H1 (cell line): ENCODE measurements around the gene MCEE. TPM values are rescaled to one million over a fixed set of nuclear protein-coding genes. Genes with fewer than 3 reads are reported as not detected.

Source experiments
- CTCF ChIA-PET: fragments of 300-600 bp; sonication (Branson Sonifier 250); formaldehyde crosslinking; loops from one replicate; lab custom pipeline; 2021; ENCODE audit not compliant: partially characterized antibody; lab: Charles Lee
- POLR2A ChIA-PET: fragments of 300-600 bp; sonication (Branson Sonifier 250); formaldehyde crosslinking; loops from one replicate; lab custom pipeline; 2021; ENCODE audit warnings: inconsistent platforms; ENCODE audit not compliant: partially characterized antibody; lab: Charles Lee
- DNase-seq, 2 experiments: peaks; one replicate each; pipeline versions ENCODE4 v3.0.0 to v3.0.0-alpha.2; 2010 to 2022; ENCODE audit warnings: low spot score in 2 of 2, low read depth in 1 of 2, mixed read lengths in 1 of 2
- FAIRE-seq: peaks from 2 replicates; lab custom pipeline; 2011; peaks lifted over from hg19 to GRCh38; lab: Jason Lieb, UNC
- H2AFZ ChIP-seq: 2 replicates; pipeline ENCODE4 v1.8.1; 2012; ENCODE audit warnings: low read length, inconsistent platforms
- H2AK5ac ChIP-seq: 2 replicates; pipeline ENCODE4 v1.6.1; 2013; ENCODE audit warnings: low read depth, low read length
- H2BK120ac ChIP-seq: replicated peaks from 2 replicates; pipeline ENCODE3; 2013; ENCODE audit warnings: low read depth, low read length, inconsistent platforms
- H2BK12ac ChIP-seq: 2 replicates; pipeline ENCODE4 v1.6.1; 2013; ENCODE audit warnings: low read depth, low read length
- H2BK15ac ChIP-seq: 2 replicates; pipeline ENCODE4 v1.6.1; 2013; ENCODE audit warnings: low read length
- H2BK20ac ChIP-seq: 2 replicates; pipeline ENCODE4 v1.6.1; 2013; ENCODE audit warnings: low read length
- H2BK5ac ChIP-seq: 2 replicates; pipeline ENCODE4 v1.6.1; 2013; ENCODE audit warnings: low read depth, low read length
- H3K14ac ChIP-seq: 2 replicates; pipeline ENCODE4 v1.6.1; 2013; ENCODE audit warnings: inconsistent platforms; ENCODE audit not compliant: insufficient read length
- H3K18ac ChIP-seq: 2 replicates; pipeline ENCODE4 v1.6.1; 2013; ENCODE audit warnings: low read length; ENCODE audit errors: extremely low read depth
- H3K23ac ChIP-seq: 2 replicates; pipeline ENCODE4 v1.6.1; 2013; ENCODE audit warnings: inconsistent platforms; ENCODE audit not compliant: insufficient read length
- H3K23me2 ChIP-seq: 2 replicates; pipeline ENCODE4 v1.6.1; 2013; ENCODE audit warnings: low read depth, low read length
- H3K27ac ChIP-seq: 2 replicates; pipeline ENCODE4 v1.6.1; 2011; ENCODE audit warnings: low read depth, low read length, inconsistent platforms
- H3K27me3 ChIP-seq, 4 experiments: replicated peaks in 1 of 4; 1 replicate in 1 of 4; 2 replicates in 3 of 4; pipeline versions ENCODE4 v1.6.1 to v1.8.1; 2011 to 2013; ENCODE audit warnings: low read length in 3 of 4, mild to moderate bottlenecking in 3 of 4, inconsistent platforms in 2 of 4, mixed read lengths in 2 of 4, moderate library complexity in 1 of 4; ENCODE audit not compliant: control insufficient read depth in 3 of 4, insufficient read depth in 3 of 4; ENCODE audit errors: extremely low read depth in 1 of 4
- H3K36me3 ChIP-seq, 4 experiments: 2 replicates each; pipeline versions ENCODE4 v1.6.1 to v1.8.1; 2011 to 2013; ENCODE audit warnings: mild to moderate bottlenecking in 4 of 4, low read length in 3 of 4, moderate library complexity in 2 of 4, control low read depth in 1 of 4, inconsistent platforms in 1 of 4; ENCODE audit not compliant: insufficient read depth in 4 of 4, control insufficient read depth in 2 of 4
- H3K4ac ChIP-seq: replicated peaks from 2 replicates; pipeline ENCODE3; 2013; ENCODE audit warnings: low read length, low read depth, mixed read lengths, inconsistent platforms; ENCODE audit not compliant: insufficient read length
- H3K4me1 ChIP-seq, 4 experiments: replicated peaks in 1 of 4; 1 replicate in 1 of 4; 2 replicates in 3 of 4; pipeline versions ENCODE4 v1.6.1 to v1.8.1; 2011 to 2013; ENCODE audit warnings: low read length in 3 of 4, inconsistent platforms in 2 of 4, mixed read lengths in 1 of 4; ENCODE audit not compliant: insufficient read depth in 4 of 4, control insufficient read depth in 3 of 4
- H3K4me2 ChIP-seq, 2 experiments: 2 replicates each; pipeline versions ENCODE4 v1.6.1 to v1.8.1; 2011 to 2013; ENCODE audit warnings: low read depth in 2 of 2, low read length in 2 of 2, control low read depth in 1 of 2, inconsistent platforms in 1 of 2, mild to moderate bottlenecking in 1 of 2; ENCODE audit not compliant: insufficient read depth in 1 of 2
- H3K4me3 ChIP-seq, 4 experiments: fragments of 200-600, 300-600 bp in 1 of 4; sonication (generic), shearing (Covaris generic), sonication (Bioruptor Twin) in 1 of 4; 2 replicates each; pipeline versions ENCODE4 v1.5.1 to v1.8.1; 2011 to 2016; ENCODE audit warnings: low read length in 4 of 4, low read depth in 3 of 4, control low read depth in 2 of 4, inconsistent platforms in 2 of 4, mild to moderate bottlenecking in 2 of 4, mixed read lengths in 1 of 4, moderate library complexity in 1 of 4; ENCODE audit not compliant: insufficient read depth in 2 of 4; ENCODE audit errors: extremely low read depth in 1 of 4
- H3K56ac ChIP-seq: replicated peaks from 2 replicates; pipeline ENCODE3; 2013; ENCODE audit warnings: low read depth, mild to moderate bottlenecking, mixed read lengths, low read length, inconsistent platforms; ENCODE audit not compliant: insufficient read length
- H3K79me1 ChIP-seq: 2 replicates; pipeline ENCODE4 v1.6.1; 2013; ENCODE audit warnings: low read depth, low read length, control low read depth
- H3K79me2 ChIP-seq, 2 experiments: 2 replicates each; pipeline versions ENCODE4 v1.6.1 to v1.8.1; 2012 to 2013; ENCODE audit warnings: low read length in 2 of 2, mild to moderate bottlenecking in 2 of 2, inconsistent platforms in 1 of 2; ENCODE audit not compliant: insufficient read depth in 2 of 2, control insufficient read depth in 1 of 2
- H3K9ac ChIP-seq, 4 experiments: replicated peaks in 1 of 4; 1 replicate in 1 of 4; 2 replicates in 3 of 4; pipeline versions ENCODE4 v1.6.1 to v1.8.1; 2011 to 2013; ENCODE audit warnings: low read depth in 3 of 4, low read length in 3 of 4, control low read depth in 2 of 4, mild to moderate bottlenecking in 2 of 4, moderate library complexity in 2 of 4, inconsistent platforms in 1 of 4; ENCODE audit errors: extremely low read depth in 1 of 4
- H3K9me3 ChIP-seq, 2 experiments: 2 replicates each; pipeline versions ENCODE4 v1.6.1 to v1.8.1; 2012 to 2013; ENCODE audit warnings: mild to moderate bottlenecking in 2 of 2, moderate library complexity in 2 of 2, control low read depth in 1 of 2, inconsistent platforms in 1 of 2, low read depth in 1 of 2, low read length in 1 of 2, mixed read lengths in 1 of 2; ENCODE audit not compliant: insufficient read depth in 2 of 2
- H4K20me1 ChIP-seq, 2 experiments: replicated peaks in 1 of 2; 2 replicates each; pipeline versions ENCODE3 to v1.8.1; 2011 to 2013; ENCODE audit warnings: inconsistent platforms in 2 of 2, low read length in 2 of 2, mild to moderate bottlenecking in 1 of 2; ENCODE audit not compliant: insufficient read depth in 2 of 2, control insufficient read depth in 1 of 2
- H4K5ac ChIP-seq: 2 replicates; pipeline ENCODE4 v1.6.1; 2013; ENCODE audit warnings: low read length, low read depth, mixed read lengths, inconsistent platforms; ENCODE audit not compliant: insufficient read length
- H4K8ac ChIP-seq: 2 replicates; pipeline ENCODE4 v1.8.0; 2013; ENCODE audit warnings: mild to moderate bottlenecking, moderate library complexity, low read length, inconsistent platforms; ENCODE audit not compliant: insufficient read depth; ENCODE audit errors: extremely low read depth
- H4K91ac ChIP-seq: replicated peaks from 2 replicates; pipeline ENCODE3; 2013; ENCODE audit warnings: low read length, mixed read lengths, inconsistent platforms; ENCODE audit not compliant: insufficient read length
- BCL11A ChIP-seq, 2 experiments: IDR thresholded peaks; one replicate each; pipeline ENCODE4 v1.6.1; 2011; ENCODE audit warnings: low read depth in 2 of 2, low read length in 2 of 2, mild to moderate bottlenecking in 2 of 2
- EGR1 ChIP-seq: IDR thresholded peaks from 2 replicates; pipeline ENCODE4 v1.6.1; 2011; ENCODE audit warnings: low read depth, low read length, borderline replicate concordance
- SIRT6 ChIP-seq: IDR thresholded peaks from one replicate; pipeline ENCODE4 v1.7.1; 2012; ENCODE audit warnings: low read length, inconsistent platforms
- YY1 ChIP-seq: IDR thresholded peaks from 2 replicates; pipeline ENCODE4 v1.6.1; 2011; ENCODE audit warnings: low read depth, mild to moderate bottlenecking, low read length
- WGBS, 2 experiments: shearing (Covaris generic) in 1 of 2; methylation state at CpG; one replicate each; pipeline versions ENCODE4 v1.1.6 to v1.1.7; 2013 to 2015; ENCODE audit warnings: low lambda C conversion rate in 2 of 2, mixed read lengths in 2 of 2, inconsistent platforms in 1 of 2, low coverage in 1 of 2, missing lambda C conversion rate in 1 of 2; ENCODE audit not compliant: insufficient replicate concordance in 2 of 2, insufficient coverage in 1 of 2, insufficient read length in 1 of 2; ENCODE audit errors: extremely low coverage in 1 of 2, missing lambda C conversion rate in 1 of 2; 5-methylcytosine and 5-hydroxymethylcytosine counted together
- polyA plus RNA-seq, 7 experiments: library from polyadenylated mRNA; depleted of rRNA in 3 of 7; stranded (reverse) in 5 of 7; unstranded in 2 of 7; fragments of >200 nt in 5 of 7; fragments of 200-250 nt in 2 of 7; gene quantifications; 1 replicate in 5 of 7; 2 replicates in 1 of 7; 4 replicates in 1 of 7; pipeline versions ENCODE4 v1.2.1 to v1.2.3, GENCODE V29; 2011 to 2013; ENCODE audit warnings: missing spikeins in 2 of 7, mixed read lengths in 2 of 7
- total RNA-seq: library from RNA; stranded (reverse); fragmentation: NEBNext Ultra II Directional; extraction: Animal tissue kit (Norgen Biotek cat#: 25700); gene quantifications from 2 replicates; pipeline ENCODE4 v1.2.1, GENCODE V29; 2021

MCEE gene
- total and polyA plus RNA-seq, 2 of the 8 experiments (the other 6 are each of a cell fraction or from before 2014, with no cell fraction given), result 7.3 to 14.1 TPM

DNA sequence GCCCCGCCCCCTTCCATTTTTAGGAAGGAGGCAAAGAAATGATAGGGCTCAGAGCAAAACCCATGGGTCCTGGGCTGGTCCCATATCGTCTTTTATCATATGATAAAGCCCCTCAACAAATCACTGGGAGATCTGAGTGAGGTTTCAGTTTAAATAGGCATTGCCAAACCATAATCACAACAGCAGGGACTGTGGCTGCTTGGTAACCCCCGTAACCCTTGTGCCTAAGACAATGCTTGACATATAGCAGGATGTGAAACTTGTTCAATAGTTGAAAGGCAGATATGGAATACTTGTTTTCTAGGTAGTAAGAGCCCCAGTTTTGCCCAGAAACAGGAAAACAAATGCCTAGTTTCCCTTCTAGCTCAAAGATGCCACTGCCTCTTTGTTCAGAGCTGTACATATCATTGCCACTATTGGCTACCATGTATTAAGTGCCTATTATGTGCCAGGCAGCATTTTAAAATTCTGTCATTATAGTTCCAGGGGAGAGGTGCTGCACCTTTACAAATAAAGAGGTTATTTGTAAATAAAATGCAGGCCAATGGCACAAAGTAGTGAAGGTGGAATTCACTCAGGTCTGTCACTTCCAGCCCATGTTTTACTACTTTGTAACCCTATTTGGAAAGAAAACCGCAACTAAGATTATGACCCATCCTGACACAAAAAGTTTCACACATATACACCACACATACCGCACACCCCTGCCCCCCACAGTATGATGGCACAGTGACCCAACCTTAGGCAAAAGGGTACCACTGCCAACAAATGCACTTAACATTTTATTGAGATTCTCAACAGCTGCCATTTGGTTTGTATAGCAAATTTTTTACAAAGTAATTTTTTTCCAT, 47.4 kb downstream of the MCEE start:
- TF ChIP-seq BCL11A (IDR thresholded peaks at IDR 0.05; ENCODE audit: low read depth in 2 of 2, low read length in 2 of 2) (no peak), SIRT6 (no peak), YY1 (peak; percentile 80; the same call in 1 of the 2 replicates), EGR1 (no peak)
- H3K9ac ChIP-seq, result no peak overlapping the region
- WGBS, 2 experiments, result 89% methylated on average over 5 of the region's 5 CpGs; no CpG with 5 or more reads in 1 of the 2 experiments
- H3K14ac ChIP-seq, result no peak overlapping the region
- no peak overlapping the region for H2BK15ac ChIP-seq
- H3K23ac ChIP-seq, result no peak overlapping the region
- no peak for FAIRE-seq
- H3K9me3 ChIP-seq, result no peaks in the 10 kb centered on the region
- H2AFZ ChIP-seq, result no peak overlapping the region
- peak overlapping the region; percentile 71; the same call in 1 of the 2 replicates for H2BK5ac ChIP-seq
- no peak overlapping the region; the same call in 1 of the 2 replicates for H2BK20ac ChIP-seq
- H4K20me1 ChIP-seq, result no peaks in the 10 kb centered on the region
- H3K4me2 ChIP-seq, result no peak overlapping the region
- no peak overlapping the region for H3K4me3 ChIP-seq
- H4K5ac ChIP-seq, result no peak overlapping the region
- no peak overlapping the region for H2BK12ac ChIP-seq
- H3K79me2 ChIP-seq, result no peaks in the 10 kb centered on the region
- no peak for DNase-seq
- no peaks in the 10 kb centered on the region for H3K23me2 ChIP-seq
- no peak overlapping the region for H3K27ac ChIP-seq
- peaks cover 2 to 8% (median 7%) of the 10 kb centered on the region in 4 experiments; a peak in 5 of 8 replicates for H3K36me3 ChIP-seq
- no peak overlapping the region for H3K56ac ChIP-seq
- H3K79me1 ChIP-seq, result no peaks in the 10 kb centered on the region
- no peak overlapping the region; the same call in 1 of the 2 replicates for H2AK5ac ChIP-seq
- no peak overlapping the region for H3K18ac ChIP-seq
- ChIA-PET CTCF (interaction anchor here (1.0 to 2.6 kb wide), 2 partner anchors 11 to 118 kb away, joined by 3 to 12 read pairs; no protein-coding TSS in a partner anchor), POLR2A (interaction anchor here (0.5 to 4.8 kb wide), 9 partner anchors 9 to 299 kb away, joined by 3 to 19 read pairs (median 4); partner anchors contain the start of genes MCEE, MPHOSPH10 and NAGK)
- peaks cover 7 to 10% (median 7%) of the 10 kb centered on the region in 4 experiments for H3K4me1 ChIP-seq
- no peak overlapping the region for H2BK120ac ChIP-seq
- H4K91ac ChIP-seq, result peak overlapping the region; percentile 45
- no peaks in the 10 kb centered on the region for H3K27me3 ChIP-seq
- no peak overlapping the region for H4K8ac ChIP-seq
- H3K4ac ChIP-seq, result no peak overlapping the region
